Measurements from ENCODE around the gene TBC1D5.

- no peak for TF ChIP-seq CTCF (IDR thresholded peaks at IDR 0.05; ENCODE audit: low read depth, low read length, poor library complexity, severe bottlenecking)
- no peak for TF ChIP-seq EZH2phosphoT487 (IDR thresholded peaks at IDR 0.05; ENCODE audit: borderline replicate concordance, low read length)
Observed at GRCh38 chr3:17301271-17301670, 441.2 kb downstream of the TBC1D5 start.
